ENCODE measurements around the gene TMEM139.

Gene TMEM139

DNA sequence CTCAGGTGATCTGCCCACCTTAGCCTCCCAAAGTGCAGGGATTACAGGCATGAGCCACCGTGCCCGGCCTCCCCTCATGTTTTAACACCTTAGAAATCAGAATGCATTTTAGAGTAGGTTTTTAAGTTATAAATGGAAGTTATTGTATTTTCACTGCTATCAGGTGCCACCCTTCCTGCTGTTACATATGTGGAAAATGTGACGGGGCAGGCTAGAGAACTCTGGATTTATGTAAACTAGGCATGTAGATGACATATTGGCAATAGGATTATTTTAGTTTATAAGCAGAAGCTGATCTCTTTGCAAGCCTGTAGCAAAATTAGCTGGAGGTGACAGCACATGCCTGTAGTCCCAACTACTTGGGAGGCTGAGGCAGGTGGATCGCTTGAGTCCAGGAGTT lies 5.5 kb downstream of the TMEM139 start:
- DNase-seq = no peak

DNA sequence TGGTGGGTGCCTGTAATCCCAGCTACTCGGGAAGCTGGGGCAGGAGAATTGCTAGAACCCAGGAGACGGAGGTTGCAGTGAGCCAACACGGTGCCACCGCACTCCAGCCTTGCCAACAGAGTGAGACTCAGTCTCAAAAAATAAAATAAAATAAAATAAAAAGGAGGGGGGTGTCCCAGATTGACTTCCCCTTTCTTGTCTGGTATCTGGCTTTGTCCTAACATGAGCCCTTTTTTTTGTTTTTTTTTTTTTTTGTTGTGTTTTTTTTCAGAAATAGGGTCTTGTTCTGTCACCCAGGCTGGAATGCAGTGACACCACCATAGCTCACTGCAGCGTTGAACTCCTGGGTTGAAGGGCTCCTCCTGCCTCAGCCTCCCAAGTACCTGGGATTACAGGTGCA lies 8.1 kb downstream of the TMEM139 start:
- DNase-seq = no peak

DNA sequence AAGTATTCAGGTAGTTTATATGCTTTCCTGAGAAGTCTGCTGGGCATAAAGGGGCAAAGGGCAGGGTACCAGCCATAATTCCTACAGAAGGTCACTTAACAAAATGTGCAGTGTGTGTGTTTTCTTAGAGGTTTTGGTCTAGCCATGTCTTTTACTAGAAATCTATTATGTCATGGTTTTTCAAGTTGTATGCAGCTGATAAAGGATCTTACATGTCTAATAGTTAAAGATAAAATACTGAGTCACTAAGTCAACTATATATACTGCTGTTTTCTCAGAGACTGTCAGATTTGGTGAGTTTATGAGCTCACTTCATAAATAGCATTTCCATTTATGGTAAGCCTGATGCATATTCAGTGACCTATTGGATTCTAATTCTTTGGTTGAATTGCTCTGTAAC lies 11.1 kb downstream of the TMEM139 start:
- no peak for DNase-seq

DNA sequence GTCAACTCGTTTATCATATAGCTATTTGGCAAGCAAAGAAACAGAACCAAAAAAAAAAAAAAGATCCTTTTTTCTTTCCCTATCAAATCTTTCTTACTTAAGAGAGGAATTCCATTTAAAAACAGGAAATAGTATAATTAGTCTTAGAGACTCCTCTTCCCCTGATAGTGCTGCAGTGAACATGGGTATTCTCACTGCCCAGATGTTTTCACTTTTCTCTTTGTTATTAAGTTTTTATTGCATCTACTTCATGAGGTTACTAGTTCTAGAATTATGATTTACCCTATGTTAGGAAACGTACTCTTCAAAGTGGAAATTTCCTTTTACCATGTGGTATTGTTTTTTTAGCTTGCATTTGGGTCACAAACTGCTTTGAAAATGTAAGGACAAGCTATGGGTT lies 11.9 kb downstream of the TMEM139 start:
- no peak for DNase-seq

DNA sequence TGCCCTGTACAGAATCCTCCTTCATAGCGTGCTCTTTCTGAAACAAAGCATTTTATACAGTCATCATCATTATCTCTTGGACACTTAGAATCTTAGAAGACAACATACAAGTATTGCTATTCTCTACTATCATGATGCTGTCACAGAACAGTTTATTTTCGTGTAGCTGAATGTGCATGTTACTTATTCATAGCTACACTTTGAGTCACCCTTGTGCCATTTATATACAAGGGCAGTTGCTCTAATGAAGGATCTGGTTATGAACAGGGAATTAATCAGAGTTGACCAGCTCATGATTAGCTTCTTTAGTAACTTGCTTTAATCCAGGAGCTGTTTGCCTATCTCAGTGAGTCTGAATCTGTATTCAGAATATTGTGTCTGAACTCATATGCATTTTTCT lies 14.6 kb downstream of the TMEM139 start:
- no peak for DNase-seq

DNA sequence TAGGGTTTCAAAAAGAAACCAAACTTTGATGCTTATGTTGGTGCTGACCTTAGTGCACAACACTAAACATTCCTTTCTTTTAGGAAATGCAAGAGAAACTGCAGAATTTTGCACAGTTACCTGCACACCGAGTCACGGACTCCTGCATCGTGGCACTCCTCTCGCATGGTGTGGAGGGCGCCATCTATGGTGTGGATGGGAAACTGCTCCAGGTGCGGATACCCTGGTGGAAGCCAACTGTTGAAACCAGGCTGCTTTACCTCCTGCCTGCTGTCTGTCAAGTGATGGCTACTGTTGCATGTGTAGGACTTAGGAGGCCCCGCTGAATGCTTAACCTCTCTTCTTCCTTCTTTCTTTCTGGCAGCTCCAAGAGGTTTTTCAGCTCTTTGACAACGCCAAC lies 15.1 kb downstream of the TMEM139 start:
- peak; percentile 20 for DNase-seq

DNA sequence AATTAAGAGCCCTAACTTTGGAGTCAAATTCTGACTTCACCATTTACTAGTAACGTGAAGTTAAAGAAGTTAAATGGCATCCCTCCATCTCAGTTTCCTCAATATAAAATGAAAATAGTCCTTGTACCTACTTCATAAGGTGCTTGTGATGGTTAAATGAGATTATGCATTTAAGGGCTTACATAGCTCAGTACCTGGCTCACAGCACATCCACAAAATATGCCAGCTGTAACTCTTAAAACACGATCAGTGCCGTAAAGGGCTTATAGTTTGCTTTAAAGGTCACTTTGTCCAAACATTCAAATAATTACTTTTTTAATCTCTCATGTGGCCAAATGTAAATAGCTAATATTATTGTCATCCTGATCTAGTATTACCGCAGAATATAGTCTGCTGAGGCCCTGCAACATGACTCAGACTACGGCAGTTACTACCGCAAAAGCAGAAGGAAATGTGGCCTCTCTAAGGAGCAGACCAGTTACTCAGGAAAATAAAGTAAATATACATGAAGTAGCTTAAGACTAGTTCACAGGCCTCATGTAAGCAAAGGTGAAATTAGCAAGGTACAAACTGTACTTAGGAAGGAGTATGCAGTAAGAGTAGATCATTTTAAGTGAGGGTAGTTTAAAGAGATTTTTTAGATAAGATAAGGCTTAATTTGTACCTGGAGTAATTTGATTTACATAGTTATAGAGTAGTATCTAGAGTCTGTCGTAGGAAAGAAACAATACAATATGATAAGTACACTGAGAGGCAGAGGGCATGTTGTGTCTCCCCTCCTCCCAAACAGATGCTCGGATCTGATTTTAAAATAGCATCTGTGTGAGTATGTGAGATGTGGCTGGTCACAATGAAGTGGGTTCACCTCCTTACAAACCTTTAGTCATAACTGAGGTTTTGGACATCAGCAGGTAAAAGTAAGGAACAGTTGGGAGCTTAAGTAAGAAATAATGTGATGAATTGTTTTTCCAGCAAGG lies 16.5 kb downstream of the TMEM139 start:
- DNase-seq = no peak

DNA sequence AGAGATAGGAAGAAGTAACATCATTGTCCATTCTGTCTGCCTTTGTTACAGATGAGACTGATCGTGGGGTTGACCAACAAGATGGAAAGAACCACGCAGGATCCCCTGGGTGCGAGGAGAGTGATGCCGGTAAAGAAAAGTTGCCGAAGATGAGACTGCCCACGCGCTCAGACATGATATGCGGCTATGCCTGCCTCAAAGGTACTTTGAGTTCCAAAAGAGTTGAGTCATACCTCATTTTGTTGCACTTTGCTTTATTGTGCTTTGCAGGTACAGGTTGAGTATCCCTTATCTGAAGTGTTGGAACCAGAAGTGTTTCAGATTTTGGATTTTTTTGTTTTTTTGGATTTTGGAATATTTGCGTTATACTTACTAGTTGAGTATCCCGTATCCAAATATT lies 19.0 kb downstream of the TMEM139 start:
- no peak for DNase-seq

DNA sequence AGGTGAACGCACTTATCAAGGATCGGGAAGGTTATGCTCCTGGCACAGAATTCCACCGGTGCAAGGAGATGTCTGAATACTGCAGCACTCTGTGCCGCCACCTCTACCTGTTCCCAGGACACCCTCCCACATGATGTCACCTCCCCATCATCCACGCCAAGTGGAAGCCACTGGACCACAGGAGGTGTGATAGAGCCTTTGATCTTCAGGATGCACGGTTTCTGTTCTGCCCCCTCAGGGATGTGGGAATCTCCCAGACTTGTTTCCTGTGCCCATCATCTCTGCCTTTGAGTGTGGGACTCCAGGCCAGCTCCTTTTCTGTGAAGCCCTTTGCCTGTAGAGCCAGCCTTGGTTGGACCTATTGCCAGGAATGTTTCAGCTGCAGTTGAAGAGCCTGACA lies 20.2 kb downstream of the TMEM139 start:
- DNase-seq = no peak

DNA sequence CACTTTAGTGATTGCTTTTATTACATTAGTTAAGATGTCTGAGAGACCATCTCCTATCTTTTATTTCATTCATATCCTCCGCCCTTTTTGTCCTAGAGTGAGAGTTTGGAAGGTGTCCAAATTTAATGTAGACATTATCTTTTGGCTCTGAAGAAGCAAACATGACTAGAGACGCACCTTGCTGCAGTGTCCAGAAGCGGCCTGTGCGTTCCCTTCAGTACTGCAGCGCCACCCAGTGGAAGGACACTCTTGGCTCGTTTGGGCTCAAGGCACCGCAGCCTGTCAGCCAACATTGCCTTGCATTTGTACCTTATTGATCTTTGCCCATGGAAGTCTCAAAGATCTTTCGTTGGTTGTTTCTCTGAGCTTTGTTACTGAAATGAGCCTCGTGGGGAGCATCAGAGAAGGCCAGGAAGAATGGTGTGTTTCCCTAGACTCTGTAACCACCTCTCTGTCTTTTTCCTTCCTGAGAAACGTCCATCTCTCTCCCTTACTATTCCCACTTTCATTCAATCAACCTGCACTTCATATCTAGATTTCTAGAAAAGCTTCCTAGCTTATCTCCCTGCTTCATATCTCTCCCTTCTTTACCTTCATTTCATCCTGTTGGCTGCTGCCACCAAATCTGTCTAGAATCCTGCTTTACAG lies 20.8 kb downstream of the TMEM139 start:
- peak; percentile 11 for DNase-seq

DNA sequence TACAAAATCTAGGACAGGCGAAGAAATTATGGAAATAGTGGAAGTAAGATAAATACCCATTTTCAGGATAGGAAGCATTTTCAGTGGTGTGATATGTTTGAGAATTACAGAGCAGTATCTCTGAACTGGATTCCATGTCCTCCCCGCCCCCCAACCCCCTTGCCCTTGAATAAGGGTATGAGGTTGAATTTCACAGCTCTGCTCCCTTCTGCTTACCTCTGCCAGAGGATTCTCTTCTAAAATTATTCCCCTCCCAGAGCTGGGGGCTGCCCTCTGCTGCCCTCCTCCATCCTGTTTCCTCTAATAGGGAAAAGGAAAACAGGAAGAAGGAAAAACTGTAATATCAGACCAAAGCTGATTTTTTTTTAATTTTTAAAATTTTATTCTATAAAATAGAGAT lies 23.9 kb downstream of the TMEM139 start:
- no peak for DNase-seq

DNA sequence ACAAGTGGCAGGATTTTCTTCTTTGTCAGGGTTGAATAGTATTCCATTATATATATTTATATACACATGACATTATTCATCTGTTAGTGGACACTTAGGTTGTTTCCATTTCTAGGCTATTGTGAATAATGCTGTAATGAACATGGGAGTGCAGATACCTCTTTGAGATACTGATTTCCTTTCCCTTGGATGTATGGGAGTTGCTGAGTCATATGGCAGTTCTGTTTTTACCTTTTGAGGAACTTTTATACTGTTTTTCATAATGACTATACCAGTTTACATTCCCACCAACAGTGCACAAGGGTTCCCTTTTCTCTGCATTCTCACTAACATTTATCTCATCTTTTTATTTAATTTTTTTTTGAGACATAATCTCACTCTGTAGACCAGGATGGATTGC lies 29.4 kb downstream of the TMEM139 start:
- no peak for DNase-seq

DNA sequence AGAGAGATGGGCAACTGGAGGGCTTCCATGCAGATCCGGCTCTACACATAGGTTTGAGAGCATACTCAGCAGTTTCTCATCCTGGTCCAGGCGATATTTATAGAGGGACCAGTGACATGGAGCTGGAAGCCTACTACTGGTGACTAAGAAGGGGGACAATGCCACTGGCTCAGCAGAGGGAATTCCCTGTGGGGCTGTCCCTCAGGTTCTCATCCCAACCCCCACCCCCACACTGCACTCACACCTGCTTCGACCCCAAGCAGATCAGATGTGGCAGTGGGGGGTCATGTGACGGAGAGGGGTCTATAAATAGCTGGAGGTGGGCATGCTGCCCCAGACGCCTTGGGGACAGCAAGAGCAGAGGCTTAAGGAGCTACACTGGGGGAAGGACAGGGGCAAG lies 31.0 kb downstream of the TMEM139 start, which contains the start of gene CLCN1:
TSS of gene CLCN1 (plus strand) at position 336 of the 400 bp plus-strand sequence. CDS start 102 bp downstream, outside the sequence.
- DNase-seq = no peak

DNA sequence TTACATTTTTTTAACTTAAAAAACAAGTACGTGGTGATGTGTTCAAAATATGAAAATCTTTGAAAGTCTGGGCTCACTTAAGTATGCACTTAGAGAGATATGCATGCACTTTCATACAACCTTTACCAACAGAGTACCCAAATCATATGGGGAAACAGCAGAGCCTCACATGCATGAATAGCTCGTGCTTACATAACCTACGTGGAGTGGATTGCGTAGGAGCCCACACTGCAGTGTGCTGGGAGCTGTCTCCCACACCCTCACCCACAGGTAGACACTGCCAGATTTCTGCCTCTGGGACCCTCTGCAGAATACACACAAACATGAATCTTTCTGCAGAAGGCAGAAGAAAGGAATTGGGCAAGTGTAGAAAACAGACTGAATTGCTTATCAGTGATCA lies 31.7 kb downstream of the TMEM139 start:
- no peak for DNase-seq

DNA sequence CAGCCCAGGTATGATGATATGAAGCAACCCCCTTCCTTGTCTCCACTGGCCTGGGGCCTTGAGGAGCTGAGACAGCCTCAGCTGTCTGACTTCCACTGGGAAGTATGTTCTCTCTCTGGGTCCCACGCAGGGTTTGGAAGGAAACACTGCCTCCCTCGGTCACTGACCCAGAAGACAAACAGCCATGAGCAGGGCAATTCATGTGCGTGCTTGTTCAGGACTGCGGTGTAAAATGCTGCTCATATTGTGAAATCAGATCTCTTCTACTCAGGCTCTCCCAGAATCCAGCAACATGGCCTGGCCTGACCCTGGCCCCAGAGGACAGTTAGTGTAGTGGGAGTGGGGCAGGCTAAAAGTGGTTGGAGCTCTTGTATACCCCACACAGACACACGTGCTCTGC lies 33.9 kb downstream of the TMEM139 start:
- DNase-seq = no peak

DNA sequence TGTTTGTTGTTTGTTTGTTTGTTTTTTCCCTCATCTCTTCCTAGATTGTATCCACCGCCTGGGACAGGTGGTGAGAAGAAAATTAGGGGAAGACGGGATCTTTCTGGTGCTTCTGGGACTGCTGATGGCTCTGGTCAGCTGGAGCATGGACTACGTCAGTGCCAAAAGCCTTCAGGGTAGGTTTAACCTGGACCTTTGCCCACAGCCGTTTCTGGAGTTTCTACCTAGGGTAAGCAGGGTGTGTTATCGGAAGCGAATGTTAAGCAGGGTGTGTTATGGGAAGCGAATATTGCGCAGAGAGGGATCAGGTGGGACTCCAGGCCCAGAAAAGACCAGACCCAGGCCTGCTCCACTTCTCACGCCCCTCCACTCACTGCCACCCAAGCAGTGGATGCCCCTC lies 35.9 kb downstream of the TMEM139 start:
- DNase-seq = no peak

DNA sequence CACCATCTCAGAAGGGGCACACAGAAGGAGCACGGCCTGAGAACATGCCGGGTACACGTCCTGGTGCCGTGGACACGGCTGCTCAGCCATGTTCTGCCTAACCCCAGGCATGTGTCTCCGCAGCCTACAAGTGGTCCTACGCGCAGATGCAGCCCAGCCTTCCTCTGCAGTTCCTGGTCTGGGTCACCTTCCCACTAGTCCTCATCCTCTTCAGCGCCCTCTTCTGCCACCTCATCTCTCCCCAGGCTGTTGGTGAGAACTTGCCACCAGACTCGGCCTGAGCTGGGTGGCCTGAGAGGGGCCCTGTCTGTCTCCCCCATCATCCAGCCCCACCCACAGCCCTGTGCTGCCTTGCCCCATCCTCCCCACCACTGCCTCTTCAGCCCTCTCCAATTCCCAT lies 36.5 kb downstream of the TMEM139 start:
- no peak for DNase-seq

DNA sequence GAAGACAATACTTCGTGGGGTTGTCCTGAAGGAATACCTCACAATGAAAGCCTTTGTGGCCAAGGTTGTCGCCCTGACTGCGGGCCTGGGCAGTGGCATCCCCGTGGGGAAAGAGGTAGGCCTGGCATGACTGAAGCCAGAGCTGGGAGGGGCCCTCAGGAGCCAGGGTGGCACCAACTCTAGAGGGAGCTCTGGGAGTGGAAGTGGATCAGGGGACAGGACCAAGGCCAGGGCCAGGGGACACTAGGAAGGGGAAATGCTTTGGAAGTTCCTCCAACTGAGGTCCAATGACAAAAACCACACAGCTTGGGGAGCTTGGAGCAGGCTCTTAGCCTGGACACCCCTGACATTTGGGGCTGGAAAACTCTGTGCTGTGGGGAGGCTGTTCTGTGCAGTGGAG lies 37.0 kb downstream of the TMEM139 start:
- no peak for DNase-seq

DNA sequence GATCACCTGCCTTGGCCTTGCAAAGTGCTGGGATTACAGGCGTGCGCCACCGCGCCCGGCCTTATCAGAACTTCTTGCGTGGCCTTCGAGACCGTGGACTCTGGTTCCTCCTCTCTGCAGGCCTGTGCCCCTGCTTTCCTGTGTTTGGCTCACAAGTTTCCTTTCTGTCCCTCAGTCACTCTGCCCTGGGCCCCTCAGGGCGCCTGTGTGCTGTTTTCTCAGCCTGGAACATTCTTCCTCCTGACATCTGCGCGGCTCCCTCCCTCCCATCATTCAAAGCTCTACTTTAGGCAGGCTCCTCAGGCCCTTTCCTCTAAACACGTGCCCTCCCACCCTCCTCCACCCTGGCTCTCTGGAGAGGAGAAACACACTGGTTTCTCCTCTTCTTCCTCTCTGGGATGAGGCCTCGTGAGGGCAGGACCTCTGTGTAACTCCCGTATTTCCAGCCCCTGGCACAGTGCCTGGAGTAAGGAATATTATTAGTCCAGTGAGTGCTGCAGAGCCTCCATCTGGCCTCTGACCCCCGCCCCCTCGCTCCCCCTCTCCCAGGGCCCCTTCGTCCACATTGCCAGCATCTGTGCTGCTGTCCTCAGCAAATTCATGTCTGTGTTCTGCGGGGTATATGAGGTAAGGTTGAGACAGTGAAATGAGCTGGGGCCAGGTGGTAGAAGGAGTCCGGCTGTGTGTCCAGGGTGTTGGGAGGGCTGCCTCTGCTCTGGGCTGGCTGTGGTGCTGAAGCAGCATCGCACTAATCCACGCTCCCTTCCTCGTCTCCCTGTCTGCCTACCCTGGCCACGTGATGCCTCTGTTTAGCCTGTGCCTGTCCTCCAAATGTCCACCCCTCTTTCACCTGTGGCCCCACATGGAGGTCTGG lies 38.2 kb downstream of the TMEM139 start:
- DNase-seq = no peak

DNA sequence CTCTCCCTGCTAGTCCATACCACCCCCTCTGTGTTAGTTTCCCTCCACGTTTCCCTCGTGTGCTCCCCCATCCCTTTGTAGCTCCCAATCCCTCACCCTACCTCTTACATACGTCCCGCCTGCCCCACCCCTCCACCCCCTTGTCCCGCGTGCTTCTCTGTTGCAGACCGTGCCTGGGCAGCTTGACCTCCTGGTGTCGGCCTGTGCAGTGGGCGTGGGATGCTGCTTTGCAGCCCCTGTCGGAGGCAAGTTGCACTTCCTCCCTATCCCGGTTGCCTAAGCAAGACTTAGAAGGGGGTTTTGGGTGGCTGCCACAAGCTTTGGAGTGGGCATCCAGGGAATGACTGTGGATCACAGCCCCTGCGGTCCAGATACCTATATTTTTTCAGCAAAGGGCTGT lies 38.9 kb downstream of the TMEM139 start:
- DNase-seq = no peak

DNA sequence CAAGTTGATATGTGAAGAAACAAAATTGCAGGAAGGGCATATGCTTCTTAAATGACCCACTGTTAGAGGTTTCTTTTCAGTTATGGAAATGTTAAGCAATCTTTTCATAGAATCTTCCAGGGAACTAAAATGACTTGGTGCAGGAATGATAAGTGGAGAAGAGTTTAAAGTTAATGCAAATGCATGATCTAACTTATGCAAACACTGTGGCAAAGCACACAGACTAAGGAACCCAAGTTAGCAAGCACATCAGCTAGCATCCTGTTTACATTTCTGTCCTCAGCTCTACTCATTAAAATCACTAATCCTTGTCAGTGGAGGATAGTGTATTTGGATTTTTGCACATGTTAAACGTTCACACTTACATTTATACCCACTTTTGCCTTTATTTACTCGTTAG lies 40.5 kb downstream of the TMEM139 start:
- DNase-seq = no peak

DNA sequence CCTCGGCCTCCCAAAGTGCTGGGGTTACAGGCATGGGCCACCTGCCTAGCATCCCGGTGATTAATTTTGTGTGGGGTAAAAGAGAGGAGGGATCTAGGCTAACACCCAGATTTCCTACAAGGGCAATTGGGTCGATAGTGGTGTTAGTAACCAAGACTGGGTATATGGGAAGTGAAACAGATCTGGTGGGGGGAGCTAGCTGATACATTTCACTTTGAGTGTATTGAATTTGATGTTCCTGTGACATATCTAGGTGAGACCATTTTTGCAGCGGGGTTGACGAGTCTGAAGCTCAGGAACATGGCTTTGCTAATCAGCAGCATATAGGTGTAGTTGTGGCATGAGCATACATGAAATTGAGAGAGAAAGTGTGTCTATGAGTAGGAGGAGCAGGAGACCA lies 43.1 kb downstream of the TMEM139 start:
- no peak for DNase-seq

DNA sequence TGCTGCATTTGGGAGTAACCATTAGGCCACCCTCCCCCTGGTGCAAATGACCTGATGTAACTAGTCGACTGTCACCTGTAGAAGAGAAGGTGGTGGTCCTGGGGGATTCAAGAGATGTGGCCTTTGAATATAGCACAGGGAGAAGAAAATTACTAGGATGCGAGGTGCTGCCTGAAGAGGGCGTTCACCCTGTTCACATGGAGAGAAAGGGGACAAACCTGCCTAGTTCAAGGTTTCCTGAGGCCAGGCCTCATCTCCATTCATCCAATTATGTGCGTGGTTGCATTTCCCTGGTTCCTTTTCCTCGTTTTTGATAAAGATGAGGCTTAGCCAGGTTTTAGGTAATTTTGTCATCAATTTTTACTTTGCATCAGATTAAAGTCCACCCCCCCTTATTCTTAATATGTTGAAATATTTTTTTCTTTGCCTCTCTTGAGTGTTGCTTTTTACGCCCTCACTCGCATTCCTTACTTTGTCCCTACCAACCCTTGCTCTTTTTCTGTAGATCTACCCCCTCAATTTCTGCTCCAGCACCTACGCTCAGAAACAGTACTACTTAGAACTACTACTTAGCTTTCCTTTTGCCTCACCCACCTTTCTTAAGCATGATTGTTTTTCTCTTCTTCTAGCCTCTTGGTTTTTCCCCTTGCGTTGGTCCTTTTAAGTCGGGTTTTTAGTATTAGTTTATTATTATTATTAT lies 44.9 kb downstream of the TMEM139 start:
- DNase-seq = no peak
